Panc1 (cell line): ENCODE data around the gene KRT7. TPM values are rescaled to one million over a fixed set of nuclear protein-coding genes. Genes with fewer than 3 reads are reported as not detected.
A peak's percentile ranks its signal among the peaks of the same experiment; 100 is the strongest.

Source experiments
- ATAC-seq: fragments of 200-7000 bp; cut with Tn5 transposase; 2 replicates; pipeline ENCODE4 v1.9.1; 2020; ENCODE audit warnings: mild to moderate bottlenecking, moderate library complexity
- BruUV-seq: library from RNA; stranded (reverse); fragments of 400-500 nt; replicated peaks from 2 replicates; lab custom pipeline; 2021; lab: Mats Ljungman, UMichigan
- CTCF ChIA-PET: fragments of 300-600 bp; sonication (Branson Sonifier 250); formaldehyde crosslinking; loops from one replicate; lab custom pipeline; 2022; ENCODE audit warnings: antibody characterized with exemption; lab: Charles Lee
- POLR2A ChIA-PET: fragments of 300-600 bp; sonication (Branson Sonifier 250); formaldehyde crosslinking; loops from one replicate; lab custom pipeline; 2022; ENCODE audit warnings: antibody characterized with exemption; lab: Charles Lee
- DNase-seq: peaks from one replicate; pipeline ENCODE4 v3.0.0-alpha.2; 2010; ENCODE audit warnings: low read depth, low spot score
- H3K27ac ChIP-seq: 2 replicates; pipeline ENCODE4 v1.5.1; 2011; ENCODE audit warnings: mild to moderate bottlenecking, low read length, inconsistent platforms
- H3K27me3 ChIP-seq: fragments of 200-500 bp; sonication (Bioruptor generic); 2 replicates; pipeline ENCODE4 v1.6.0; 2014; ENCODE audit warnings: low read length, inconsistent platforms; ENCODE audit not compliant: control insufficient read depth, insufficient read depth
- H3K36me3 ChIP-seq: fragments of 200-500 bp; sonication (Bioruptor generic); 2 replicates; pipeline ENCODE4 v1.5.1; 2014; ENCODE audit warnings: inconsistent platforms, mild to moderate bottlenecking, low read length, moderate library complexity; ENCODE audit not compliant: control insufficient read depth, insufficient read depth
- H3K4me1 ChIP-seq: 2 replicates; pipeline ENCODE4 v1.5.1; 2011; ENCODE audit warnings: inconsistent platforms, mild to moderate bottlenecking, low read length, moderate library complexity; ENCODE audit not compliant: control insufficient read depth, insufficient read depth
- H3K4me3 ChIP-seq, 2 experiments: 2 replicates each; pipeline ENCODE4 v1.5.1; 2011 to 2012; ENCODE audit warnings: low read depth in 2 of 2, low read length in 2 of 2, mild to moderate bottlenecking in 2 of 2, inconsistent platforms in 1 of 2, moderate library complexity in 1 of 2
- H3K9me3 ChIP-seq: fragments of 200-500 bp; sonication (Bioruptor generic); 2 replicates; pipeline ENCODE4 v1.5.1; 2014; ENCODE audit warnings: low read depth, mild to moderate bottlenecking, inconsistent platforms, low read length, moderate library complexity; ENCODE audit not compliant: control insufficient read depth, insufficient read depth
- POLR2AphosphoS5 ChIP-seq: IDR thresholded peaks from 2 replicates; pipeline ENCODE4 v1.6.1; 2012; ENCODE audit warnings: mild to moderate bottlenecking, low read depth, low read length, moderate library complexity
- REST ChIP-seq, 2 experiments: IDR thresholded peaks; 2 replicates each; pipeline ENCODE4 v1.6.1; 2011 to 2012; ENCODE audit warnings: low read depth in 2 of 2, control low read depth in 1 of 2, low read length in 1 of 2, mild to moderate bottlenecking in 1 of 2, moderate library complexity in 1 of 2; ENCODE audit not compliant: insufficient read depth in 1 of 2
- SIN3A ChIP-seq: IDR thresholded peaks from 2 replicates; pipeline ENCODE4 v1.6.1; 2012; ENCODE audit warnings: low read depth, mild to moderate bottlenecking, low read length, moderate library complexity, borderline replicate concordance; ENCODE audit not compliant: insufficient read depth
- TCF7L2 ChIP-seq: IDR thresholded peaks from 2 replicates; pipeline ENCODE4 v1.6.1; 2011; ENCODE audit warnings: mild to moderate bottlenecking, low read depth, low read length, inconsistent platforms
- in situ Hi-C: cut with HindIII; loops from 2 replicates; pipeline ENCODE4 v1.10.0; 2016; ENCODE audit warnings: low sequenced_read_pairs, low pct_unique_long_range_greater_than_20kb
- intact Hi-C: fragments of 100-400 bp; cut with micrococcal nuclease; formaldehyde crosslinking; loops from one replicate; pipeline ENCODE4 v1.10.0; 2022; ENCODE audit not compliant: unreplicated experiment
- total RNA-seq: library from RNA; stranded (reverse); gene quantifications from one replicate; pipeline ENCODE4 v1.2.1, GENCODE V29; 2021; ENCODE audit not compliant: unreplicated experiment
- TF ChIP-seq, protein P1 (sequence below): fragments of 450-650 bp; IDR thresholded peaks from 2 replicates; pipeline ENCODE4 v1.5.1; 2017; ENCODE audit warnings: mild to moderate bottlenecking

Gene KRT7
- total RNA-seq, 1 experiment from 2014 or later, result 16.8 TPM

- peaks cover 36% of the 10 kb centered on the region for H3K4me1 ChIP-seq
- no peak for ATAC-seq
- H3K27ac ChIP-seq, result peak overlapping the region; percentile 48; the same call in 1 of the 2 replicates
- DNase-seq, result no peak
- in situ Hi-C loops (no loop called here), intact Hi-C loops (loop anchor here (10.0 kb wide), 1 partner anchor 54 kb away; the partner anchor contains the start of gene KRT86)
- POLR2A ChIA-PET, result no interaction called here
- H3K36me3 ChIP-seq, result no peaks in the 10 kb centered on the region
- TF ChIP-seq TCF7L2 (no peak), SIN3A (no peak), REST (IDR thresholded peaks at IDR 0.05; ENCODE audit: insufficient read depth in 1 of 2, low read depth in 2 of 2, low read length in 1 of 2) (no peak)
- H3K27me3 ChIP-seq, result no peaks in the 10 kb centered on the region
- no peaks in the 10 kb centered on the region; the same call in 1 of the 2 replicates for H3K9me3 ChIP-seq
- no peak overlapping the region for H3K4me3 ChIP-seq
- no TSS peak for BruUV-seq
- CTCF ChIA-PET, result no interaction called here
Measured at GRCh38 chr12:52220477-52220876, 12.6 kb upstream of the KRT7 start.

- in situ Hi-C loops (no loop called here), intact Hi-C loops (loop anchor here (10.0 kb wide), 1 partner anchor 54 kb away; the partner anchor contains the start of gene KRT86)
- Histone ChIP-seq H3K4me3 (no peak overlapping the region), H3K4me1 (peaks cover 28% of the 10 kb centered on the region), H3K9me3 (no peaks in the 10 kb centered on the region; the same call in 1 of the 2 replicates), H3K36me3 (no peaks in the 10 kb centered on the region), H3K27me3 (no peaks in the 10 kb centered on the region), H3K27ac (peak overlapping the region; percentile 71)
- BruUV-seq, result no TSS peak
- ChIA-PET POLR2A (no interaction called here), CTCF (interaction anchor here (1.3 kb wide), 1 partner anchor 17 kb away, joined by 3 read pairs; no protein-coding TSS in a partner anchor)
- TF ChIP-seq POLR2AphosphoS5, result no peak
- no peak for TF ChIP-seq TCF7L2
- ATAC-seq (no peak), DNase-seq (no peak)
Measured at GRCh38 chr12:52221070-52221781, 11.8 kb upstream of the KRT7 start.

DNA sequence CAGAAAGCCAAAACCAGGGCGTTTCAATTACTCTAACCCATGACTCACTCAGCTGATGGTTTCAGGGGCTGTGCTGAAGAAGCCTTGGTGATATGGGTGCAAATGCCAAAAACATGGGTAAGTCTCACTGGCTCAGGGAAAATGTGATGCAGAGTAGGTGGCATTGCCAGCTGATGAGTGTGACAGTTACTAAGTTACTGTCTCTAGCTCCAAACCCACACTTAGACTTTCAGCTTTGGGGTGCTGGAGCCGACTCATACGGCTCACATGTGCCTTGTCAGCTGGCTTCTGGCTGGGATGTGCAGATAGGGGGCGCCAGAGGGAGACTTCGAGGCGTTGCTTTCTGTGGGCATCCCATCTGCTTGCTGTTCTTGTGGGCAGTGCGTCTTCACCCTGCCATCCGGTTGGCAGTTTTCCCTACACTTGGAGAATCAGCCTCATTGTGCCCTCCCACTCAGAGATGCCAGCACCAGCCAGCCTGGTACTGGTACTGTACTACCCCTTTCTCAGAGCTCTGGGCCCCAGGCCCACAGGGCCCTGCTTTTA is 11.1 kb upstream of the KRT7 start:
- Histone ChIP-seq H3K27me3 (no peaks in the 10 kb centered on the region), H3K4me3 (no peak overlapping the region), H3K36me3 (no peaks in the 10 kb centered on the region), H3K9me3 (no peaks in the 10 kb centered on the region; the same call in 1 of the 2 replicates), H3K4me1 (peaks cover 21% of the 10 kb centered on the region), H3K27ac (peak overlapping the region; percentile 71)
- ATAC-seq (peak; percentile 60), DNase-seq (no peak)
- TF ChIP-seq, protein P1, sequence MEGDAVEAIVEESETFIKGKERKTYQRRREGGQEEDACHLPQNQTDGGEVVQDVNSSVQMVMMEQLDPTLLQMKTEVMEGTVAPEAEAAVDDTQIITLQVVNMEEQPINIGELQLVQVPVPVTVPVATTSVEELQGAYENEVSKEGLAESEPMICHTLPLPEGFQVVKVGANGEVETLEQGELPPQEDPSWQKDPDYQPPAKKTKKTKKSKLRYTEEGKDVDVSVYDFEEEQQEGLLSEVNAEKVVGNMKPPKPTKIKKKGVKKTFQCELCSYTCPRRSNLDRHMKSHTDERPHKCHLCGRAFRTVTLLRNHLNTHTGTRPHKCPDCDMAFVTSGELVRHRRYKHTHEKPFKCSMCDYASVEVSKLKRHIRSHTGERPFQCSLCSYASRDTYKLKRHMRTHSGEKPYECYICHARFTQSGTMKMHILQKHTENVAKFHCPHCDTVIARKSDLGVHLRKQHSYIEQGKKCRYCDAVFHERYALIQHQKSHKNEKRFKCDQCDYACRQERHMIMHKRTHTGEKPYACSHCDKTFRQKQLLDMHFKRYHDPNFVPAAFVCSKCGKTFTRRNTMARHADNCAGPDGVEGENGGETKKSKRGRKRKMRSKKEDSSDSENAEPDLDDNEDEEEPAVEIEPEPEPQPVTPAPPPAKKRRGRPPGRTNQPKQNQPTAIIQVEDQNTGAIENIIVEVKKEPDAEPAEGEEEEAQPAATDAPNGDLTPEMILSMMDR, result peak; percentile 77
- TF ChIP-seq SIN3A (no peak), POLR2AphosphoS5 (no peak), TCF7L2 (no peak)
- in situ Hi-C loops, result no loop called here
- intact Hi-C loops, result loop anchor here (10.0 kb wide), 1 partner anchor 53 kb away; the partner anchor contains the start of gene KRT86
- CTCF ChIA-PET, result interaction anchor here (0.6 to 1.5 kb wide), 3 partner anchors 16 to 97 kb away, joined by 3 read pairs; no protein-coding TSS in a partner anchor
- POLR2A ChIA-PET, result no interaction called here
- BruUV-seq, result no TSS peak
